T-helper 1 cell treated with Interleukin-12 subunit alpha and Interleukin-12 subunit beta and Interleukin-4 antibody, amounts not matched to agents 30 ng/mL and 1 ng/mL, for 36 hours (primary cell): ENCODE measurements around the gene ANKRD45. TPM values are rescaled to one million over a fixed set of nuclear protein-coding genes. Genes with fewer than 3 reads are reported as not detected.
"Not testable (repeated sequence)": the region's sequence is repeated elsewhere in the genome, so short reads cannot be mapped to it uniquely, and the experiment has no call there.

Experiments used
- intact Hi-C: fragments of 100-400 bp; cut with micrococcal nuclease; formaldehyde crosslinking; loops from one replicate; pipeline ENCODE4 v1.15.1; 2024
- total RNA-seq: library from RNA; stranded (reverse); gene quantifications from 2 replicates; pipeline ENCODE4 v1.2.3, GENCODE V29; 2022

ANKRD45 gene
- total RNA-seq, 1 donor from 2014 or later, result not detected

DNA sequence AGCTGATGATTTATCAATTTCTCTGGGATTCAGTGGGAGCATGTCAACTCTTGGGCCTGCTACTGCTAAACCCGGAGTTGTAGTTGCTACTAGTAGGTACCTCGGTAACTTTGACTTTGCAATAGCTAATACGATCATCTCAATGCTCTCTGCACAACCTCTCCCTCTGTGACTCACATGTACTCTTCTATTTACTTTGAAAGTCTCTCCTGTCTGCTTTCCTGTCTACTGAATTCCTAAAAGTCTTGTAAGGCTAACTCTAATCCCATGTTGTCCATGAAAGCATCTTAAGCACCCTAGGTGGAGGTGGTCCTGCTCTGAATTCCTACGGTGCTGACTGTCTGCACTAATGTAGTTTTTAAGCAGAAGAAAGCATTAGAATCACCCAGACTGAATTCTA lies 96.1 kb downstream of the ANKRD45 start:
- intact Hi-C loops, result no loop called here

DNA sequence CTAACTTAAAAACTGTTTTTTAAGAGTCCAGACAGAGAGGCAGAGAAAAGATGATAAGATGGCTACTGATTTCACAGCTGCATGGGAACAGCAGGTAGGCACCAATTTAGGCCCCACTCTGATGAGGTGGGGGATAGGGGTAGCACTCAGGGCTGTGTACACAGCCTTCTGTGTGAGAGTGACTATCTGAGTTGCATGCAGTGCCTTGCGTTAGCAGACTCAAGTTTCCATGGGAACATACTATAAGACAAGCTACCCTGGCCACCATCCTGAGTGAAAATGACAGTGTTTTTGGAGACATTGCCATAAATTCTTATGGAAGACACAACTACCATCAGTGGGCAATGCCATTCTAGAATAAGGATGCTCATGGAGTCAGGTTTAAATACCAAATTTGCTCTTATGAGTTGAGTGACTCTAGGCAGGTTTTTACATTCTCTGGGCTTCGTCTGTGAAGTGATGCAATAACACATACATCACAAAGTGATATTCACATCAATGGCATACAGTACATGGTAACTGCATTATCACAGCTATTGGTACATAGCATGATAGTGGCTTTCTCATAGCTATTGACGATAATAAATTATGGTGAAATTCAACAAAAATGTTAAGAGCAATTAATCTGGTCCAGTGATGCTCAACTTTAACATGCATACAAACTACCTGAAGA lies 97.3 kb downstream of the ANKRD45 start:
- intact Hi-C loops, result no loop called here

DNA sequence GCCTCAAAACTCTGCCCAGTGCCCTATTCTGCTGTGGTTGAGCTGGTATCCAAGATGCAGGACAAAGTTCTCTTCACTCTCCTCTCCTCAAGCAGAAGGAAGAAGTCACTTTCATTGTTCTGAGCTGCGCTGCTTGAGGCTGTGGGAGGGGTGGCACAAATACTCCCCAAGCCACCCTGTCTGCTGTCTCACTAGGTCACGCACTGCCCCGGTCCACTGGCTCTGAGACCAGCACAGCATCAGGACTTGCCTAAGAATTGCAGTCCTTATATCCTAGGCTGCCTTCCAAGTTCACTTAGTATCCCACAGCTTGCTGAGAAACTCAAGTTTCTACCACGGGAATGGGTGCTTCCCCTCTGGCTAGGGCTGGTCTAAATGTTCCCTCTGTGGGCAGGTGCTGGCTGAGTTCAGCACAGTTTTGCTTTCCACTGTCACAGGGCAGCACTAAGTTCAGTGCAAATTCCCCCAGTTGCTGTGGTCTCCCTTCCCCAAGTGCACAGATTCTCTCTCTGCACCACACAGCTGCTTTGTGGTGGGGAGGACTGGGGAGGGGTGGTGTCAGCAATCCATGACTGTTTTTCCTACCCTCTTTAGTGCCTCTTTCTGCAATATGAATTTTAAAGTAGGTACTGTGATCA lies 99.2 kb downstream of the ANKRD45 start:
- intact Hi-C loops, result no loop called here

DNA sequence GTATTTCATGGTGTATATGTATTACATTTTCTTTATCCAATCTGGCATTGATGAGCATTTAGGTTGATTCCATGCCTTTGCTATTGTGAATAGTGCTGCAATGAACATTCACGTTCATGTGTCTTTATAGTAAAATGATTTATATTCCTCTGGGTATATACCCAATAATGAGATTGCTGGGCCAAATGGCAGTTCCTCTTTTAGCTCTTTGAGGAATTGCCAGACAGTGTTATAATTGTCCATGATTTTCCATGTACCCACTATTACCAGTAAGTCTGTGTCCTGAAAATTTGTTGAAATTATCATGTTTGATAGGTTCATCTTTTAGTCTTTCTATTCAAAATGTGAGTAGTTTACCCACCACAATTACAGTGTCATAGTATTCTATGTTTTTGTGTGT lies 101.2 kb downstream of the ANKRD45 start:
- intact Hi-C loops, result no loop called here

DNA sequence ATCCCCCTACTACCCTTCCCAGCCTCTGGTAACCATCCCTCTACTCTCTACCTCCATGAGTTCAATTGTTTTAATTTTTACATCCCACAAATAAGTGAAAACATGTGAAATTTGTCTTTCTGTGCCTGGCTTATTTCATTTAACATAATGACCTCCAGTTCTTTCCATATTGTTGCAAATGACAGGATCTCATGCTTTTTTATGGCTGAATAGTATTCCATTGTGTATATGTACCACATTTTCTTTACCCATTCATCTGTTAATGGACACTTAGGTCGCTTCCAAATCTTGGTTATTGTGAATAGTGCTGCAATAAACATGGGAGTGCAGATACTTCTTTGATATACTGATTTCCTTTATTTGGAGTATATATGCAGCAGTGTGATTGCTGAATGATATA lies 105.8 kb downstream of the ANKRD45 start:
- intact Hi-C loops, result not testable (repeated sequence)

DNA sequence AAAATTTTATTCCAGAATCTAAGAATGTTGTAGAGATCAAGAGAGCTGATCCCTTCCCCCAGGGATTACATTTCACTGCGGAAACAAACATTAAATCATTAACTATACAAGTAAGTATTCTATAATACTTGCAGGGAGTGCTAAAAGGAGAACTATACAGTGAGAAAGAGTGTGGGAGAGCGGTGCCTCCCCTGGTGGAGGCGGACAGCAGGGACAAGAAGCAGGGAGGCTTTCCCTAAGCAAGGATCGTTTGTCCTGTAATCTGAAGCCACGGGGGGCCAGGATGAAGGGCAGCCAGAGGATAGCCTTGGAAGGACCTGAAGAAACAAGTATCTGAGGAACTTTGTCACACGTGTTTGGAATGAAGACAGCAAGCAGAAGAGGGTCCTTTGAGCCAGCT lies 106.8 kb downstream of the ANKRD45 start:
- intact Hi-C loops, result no loop called here

DNA sequence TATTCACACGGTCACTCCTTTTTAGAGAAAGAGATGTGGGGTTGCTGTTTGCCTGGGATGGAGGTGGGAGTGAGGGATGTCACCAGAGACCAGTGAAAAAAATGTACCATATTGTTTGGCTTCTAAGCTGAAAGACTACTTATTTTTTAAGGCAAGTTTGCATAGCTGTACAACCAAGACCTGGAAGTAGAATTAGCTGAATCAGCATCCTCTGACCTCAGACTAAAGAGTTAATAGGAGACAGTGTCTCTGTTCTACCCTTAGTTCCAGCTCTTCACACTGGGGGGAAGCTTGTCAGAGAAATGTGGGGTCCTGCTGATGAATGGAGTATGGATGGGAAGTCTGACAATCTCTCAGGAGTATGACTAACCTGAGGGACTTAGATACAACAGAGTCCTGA lies 108.4 kb downstream of the ANKRD45 start:
- intact Hi-C loops, result no loop called here

DNA sequence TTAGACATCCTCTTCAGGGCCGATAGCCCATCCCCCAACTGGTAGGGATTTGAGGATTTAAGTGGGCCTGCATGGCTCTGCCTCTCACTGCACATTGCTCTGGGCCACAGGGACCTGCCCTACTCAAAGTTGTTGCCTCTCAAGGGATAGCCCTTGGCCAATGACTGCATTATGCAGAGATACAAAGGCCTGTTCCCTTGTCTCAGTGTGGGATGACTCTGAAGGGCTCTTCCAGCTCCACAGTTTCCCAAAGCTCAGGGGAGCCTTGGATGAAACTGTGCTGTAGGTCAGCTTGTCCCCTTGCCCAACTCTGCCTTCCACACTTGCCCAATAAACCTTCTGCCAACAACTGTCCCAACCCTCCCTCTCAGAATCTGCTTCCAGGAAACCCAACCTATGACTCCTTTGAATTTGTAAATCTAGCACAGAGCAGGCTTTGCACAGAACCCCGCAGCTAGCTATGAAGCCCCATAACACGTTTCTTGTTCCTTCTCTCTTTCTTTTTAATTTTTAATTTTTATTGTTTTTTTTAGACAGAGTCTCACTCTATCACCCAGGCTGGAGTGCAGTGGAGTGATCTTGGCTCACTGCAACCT lies 109.3 kb downstream of the ANKRD45 start:
- intact Hi-C loops, result no loop called here

Other genes starting within 250 kb of the ANKRD45 start
- 112 and 114 TPM in 2 replicates for gene PRDX6, start 192.5 kb downstream of the ANKRD45 start, total RNA-seq
- not detected in 2 replicates for gene SLC9C2, start 66.8 kb downstream of the ANKRD45 start, total RNA-seq
- gene TEX50, start 34.5 kb downstream of the ANKRD45 start, total RNA-seq, result not detected in 2 replicates
- 23.0 and 23.4 TPM in 2 replicates for gene KLHL20, start 45.1 kb upstream of the ANKRD45 start, total RNA-seq
- 23.7 and 26.3 TPM in 2 replicates for gene DARS2, start 154.8 kb upstream of the ANKRD45 start, total RNA-seq
- gene CENPL, start 155.0 kb upstream of the ANKRD45 start, total RNA-seq, result 25.9 and 28.8 TPM in 2 replicates
- gene GAS5, start 198.1 kb upstream of the ANKRD45 start, total RNA-seq, result 310 and 335 TPM in 2 replicates
- gene ZBTB37, start 198.5 kb upstream of the ANKRD45 start, total RNA-seq, result 10.8 and 11.1 TPM in 2 replicates
- 0.49 TPM in 1 of 2 replicates, not detected in the other for gene SERPINC1, start 247.5 kb upstream of the ANKRD45 start, total RNA-seq